ENCODE data around the gene RAB40B. TPM values are rescaled to one million over a fixed set of nuclear protein-coding genes. Genes with fewer than 3 reads are reported as not detected.

The RAB40B gene
- polyA plus RNA-seq, 6 donors from 2014 or later: 1.2 to 3.0 (median 2.3) TPM

- ATAC-seq (ENCODE audit: low read depth in 2 of 2): no peak
- H3K36me3 Mint-ChIP-seq: no peaks in the 10 kb centered on the region
- DNase-seq: no peak
- H3K27me3 Mint-ChIP-seq: peaks cover 0 to 5% (median 0%) of the 10 kb centered on the region in 3 donors
- peak overlapping the region in 1 of 6 donors; percentile 73 for H3K27ac Mint-ChIP-seq
- H3K4me1 Mint-ChIP-seq: peaks cover 2 to 6% (median 4%) of the 10 kb centered on the region in 3 donors
- H3K4me3 Mint-ChIP-seq: no peak overlapping the region
- no peaks in the 10 kb centered on the region for H3K9me3 Mint-ChIP-seq
Observed at GRCh38 chr17:82665217-82665616, 33.3 kb downstream of the RAB40B start.

DNA sequence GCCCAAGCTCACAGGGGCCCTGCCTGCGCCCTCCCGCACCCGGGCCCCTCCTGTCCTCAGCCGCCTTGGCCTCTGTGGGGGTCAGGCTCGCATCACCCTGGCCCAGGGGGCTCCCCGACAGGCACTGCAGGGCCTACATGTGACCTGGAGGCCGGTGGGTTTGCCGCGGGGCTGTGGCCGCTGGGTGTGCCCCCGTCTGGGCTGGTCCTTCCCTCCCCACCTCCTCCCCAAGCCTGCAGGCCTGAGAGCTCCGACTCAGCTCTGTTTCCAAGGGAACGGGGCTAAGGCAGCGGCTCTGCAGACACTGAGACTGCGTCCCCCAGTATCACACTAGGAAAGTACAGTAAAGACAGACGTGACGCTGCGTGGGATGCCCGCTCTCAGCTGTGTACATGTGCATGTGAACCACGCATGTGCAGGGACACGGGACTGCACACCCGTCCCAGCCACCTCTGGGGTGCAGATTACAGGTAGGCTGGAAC, 33.8 kb downstream of the RAB40B start:
- no peaks in the 10 kb centered on the region for H3K36me3 Mint-ChIP-seq
- ATAC-seq (ENCODE audit: low read depth in 2 of 2) (no peak), DNase-seq (no peak)
- H3K4me3 Mint-ChIP-seq: no peak overlapping the region
- H3K4me1 Mint-ChIP-seq: peaks cover 2 to 6% (median 4%) of the 10 kb centered on the region in 3 donors
- H3K27ac Mint-ChIP-seq: no peak overlapping the region
- H3K9me3 Mint-ChIP-seq: no peaks in the 10 kb centered on the region
- peaks cover 0 to 5% (median 0%) of the 10 kb centered on the region in 3 donors for H3K27me3 Mint-ChIP-seq

DNA sequence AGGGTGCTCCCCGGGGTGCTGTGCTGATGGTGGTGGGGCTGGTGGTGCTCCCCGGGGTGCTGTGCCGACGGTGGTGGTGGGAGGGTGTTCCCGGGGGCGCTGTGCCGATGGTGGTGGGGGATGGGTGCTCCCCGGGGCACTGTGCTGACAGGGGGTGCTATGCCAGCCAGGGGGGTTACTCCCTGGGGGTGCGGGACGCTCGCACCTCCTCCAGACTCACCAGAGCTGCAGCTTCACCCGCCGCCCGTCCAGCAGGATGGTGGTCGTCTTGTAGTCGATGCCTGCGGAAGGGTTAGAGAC, 34.3 kb downstream of the RAB40B start:
- H3K4me1 Mint-ChIP-seq: peaks cover 2 to 6% (median 4%) of the 10 kb centered on the region in 3 donors
- H3K4me3 Mint-ChIP-seq: no peak overlapping the region
- no peak for DNase-seq

GRCh38 chr17:82663381-82664275, 34.9 kb downstream of the RAB40B start:
- Mint-ChIP-seq H3K9me3 (no peaks in the 10 kb centered on the region), H3K4me1 (peaks cover 2 to 5% (median 4%) of the 10 kb centered on the region in 3 donors), H3K36me3 (no peaks in the 10 kb centered on the region), H3K27me3 (peaks cover 0 to 5% (median 0%) of the 10 kb centered on the region in 3 donors), H3K4me3 (no peak overlapping the region), H3K27ac (no peak overlapping the region)
- DNase-seq (no peak), ATAC-seq (ENCODE audit: low read depth in 2 of 2) (no peak)

More for the DNA sequence above, 34.3 kb downstream of the RAB40B start:
- H3K27me3 Mint-ChIP-seq: peaks cover 0 to 5% (median 0%) of the 10 kb centered on the region in 3 donors
- no peak overlapping the region for H3K27ac Mint-ChIP-seq
- no peak for ATAC-seq (ENCODE audit: low read depth in 2 of 2)
- no peaks in the 10 kb centered on the region for H3K9me3 Mint-ChIP-seq
- H3K36me3 Mint-ChIP-seq: no peaks in the 10 kb centered on the region

- ATAC-seq (ENCODE audit: low read depth in 2 of 2): no peak
- no peaks in the 10 kb centered on the region for H3K36me3 Mint-ChIP-seq
- H3K4me1 Mint-ChIP-seq: no peaks in the 10 kb centered on the region
- no peaks in the 10 kb centered on the region for H3K27me3 Mint-ChIP-seq
- no peak overlapping the region for H3K27ac Mint-ChIP-seq
- no peak overlapping the region for H3K4me3 Mint-ChIP-seq
- no peak for DNase-seq
- H3K9me3 Mint-ChIP-seq: no peaks in the 10 kb centered on the region
Observed at GRCh38 chr17:82662711-82663261, 35.7 kb downstream of the RAB40B start.

- Mint-ChIP-seq H3K27me3 (no peaks in the 10 kb centered on the region), H3K4me3 (no peak overlapping the region), H3K27ac (no peak overlapping the region), H3K36me3 (peaks cover 0 to 7% of the 10 kb centered on the region in 2 donors), H3K9me3 (no peaks in the 10 kb centered on the region), H3K4me1 (no peaks in the 10 kb centered on the region)
- no peak for ATAC-seq (ENCODE audit: low read depth in 2 of 2)
- no peak for DNase-seq
Observed at GRCh38 chr17:82661717-82662683, 36.5 kb downstream of the RAB40B start.

GRCh38 chr17:82659886-82660285, 38.6 kb downstream of the RAB40B start:
- Mint-ChIP-seq H3K4me3 (no peak overlapping the region), H3K36me3 (peaks cover 0 to 7% of the 10 kb centered on the region in 2 donors), H3K9me3 (no peaks in the 10 kb centered on the region), H3K4me1 (peaks cover 0 to 2% (median 0%) of the 10 kb centered on the region in 3 donors), H3K27ac (no peak overlapping the region), H3K27me3 (no peaks in the 10 kb centered on the region)
- ATAC-seq (ENCODE audit: low read depth in 2 of 2) (no peak), DNase-seq (no peak)

- Mint-ChIP-seq H3K4me1 (peaks cover 0 to 2% (median 0%) of the 10 kb centered on the region in 3 donors), H3K9me3 (no peaks in the 10 kb centered on the region), H3K4me3 (no peak overlapping the region), H3K27ac (no peak overlapping the region), H3K27me3 (no peaks in the 10 kb centered on the region), H3K36me3 (peaks cover 0 to 7% of the 10 kb centered on the region in 2 donors)
- DNase-seq (no peak), ATAC-seq (ENCODE audit: low read depth in 2 of 2) (no peak)
Observed at GRCh38 chr17:82658796-82659452, 39.6 kb downstream of the RAB40B start.

- ATAC-seq (ENCODE audit: low read depth in 2 of 2): no peak
- no peak overlapping the region for H3K4me3 Mint-ChIP-seq
- peaks cover 0 to 2% (median 0%) of the 10 kb centered on the region in 3 donors for H3K4me1 Mint-ChIP-seq
- H3K27ac Mint-ChIP-seq: no peak overlapping the region
- H3K27me3 Mint-ChIP-seq: no peaks in the 10 kb centered on the region
- DNase-seq: no peak
- H3K9me3 Mint-ChIP-seq: no peaks in the 10 kb centered on the region
- peaks cover 0 to 7% of the 10 kb centered on the region in 2 donors for H3K36me3 Mint-ChIP-seq
Observed at GRCh38 chr17:82658331-82658730, 40.2 kb downstream of the RAB40B start.

GRCh38 chr17:82657926-82658325, 40.6 kb downstream of the RAB40B start:
- Mint-ChIP-seq H3K27ac (no peak overlapping the region), H3K36me3 (peaks cover 0 to 7% of the 10 kb centered on the region in 2 donors), H3K27me3 (no peaks in the 10 kb centered on the region), H3K9me3 (no peaks in the 10 kb centered on the region), H3K4me1 (peaks cover 0 to 2% (median 0%) of the 10 kb centered on the region in 3 donors), H3K4me3 (no peak overlapping the region)
- ATAC-seq (ENCODE audit: low read depth in 2 of 2) (no peak), DNase-seq (no peak)

- Mint-ChIP-seq H3K9me3 (no peaks in the 10 kb centered on the region), H3K4me1 (peaks cover 0 to 2% (median 0%) of the 10 kb centered on the region in 3 donors), H3K27ac (no peak overlapping the region), H3K36me3 (peaks cover 0 to 7% of the 10 kb centered on the region in 2 donors), H3K27me3 (no peaks in the 10 kb centered on the region), H3K4me3 (no peak overlapping the region)
- ATAC-seq (ENCODE audit: low read depth in 2 of 2) (no peak), DNase-seq (no peak)
Observed at GRCh38 chr17:82656266-82656665, 42.2 kb downstream of the RAB40B start.

GRCh38 chr17:82655523-82655922, 43.0 kb downstream of the RAB40B start:
- ATAC-seq (ENCODE audit: low read depth in 2 of 2) (no peak), DNase-seq (no peak)
- H3K4me1 Mint-ChIP-seq: peaks cover 0 to 2% (median 0%) of the 10 kb centered on the region in 3 donors

More at GRCh38 chr17:82655523-82655922, 43.0 kb downstream of the RAB40B start:
- Mint-ChIP-seq H3K27ac (no peak overlapping the region), H3K27me3 (no peaks in the 10 kb centered on the region), H3K4me3 (no peak overlapping the region), H3K9me3 (no peaks in the 10 kb centered on the region), H3K36me3 (peaks cover 0 to 7% of the 10 kb centered on the region in 2 donors)
